ENCODE results near the gene LPAR2.

Gene LPAR2

GRCh38 chr19:19653597-19654147 is 25.7 kb upstream of the LPAR2 start:
- DNase-seq, result no peak

- DNase-seq, result no peak
These were observed 24.7 kb upstream of the LPAR2 start for GRCh38 chr19:19652482-19653295.

DNA sequence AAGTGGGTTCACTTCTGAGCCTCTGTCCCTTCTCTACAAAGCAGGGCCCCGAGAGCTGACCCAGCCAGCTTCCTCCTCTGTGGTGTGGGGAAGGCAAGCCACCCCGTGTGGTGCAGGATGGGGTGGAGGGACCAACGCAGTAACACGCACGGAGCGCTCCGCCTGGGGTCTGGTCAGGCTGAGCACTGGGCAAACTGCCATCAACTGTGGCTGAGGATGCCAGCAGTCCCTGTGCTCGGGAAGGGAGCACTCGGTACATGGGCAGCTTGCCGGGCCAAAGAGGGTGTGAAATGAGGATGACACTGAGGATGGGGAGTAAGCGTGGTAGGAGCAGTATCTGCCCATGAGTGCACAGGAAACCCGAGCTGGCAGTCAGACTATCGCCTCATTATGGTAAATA is 23.1 kb upstream of the LPAR2 start:
- no peak for DNase-seq

DNA sequence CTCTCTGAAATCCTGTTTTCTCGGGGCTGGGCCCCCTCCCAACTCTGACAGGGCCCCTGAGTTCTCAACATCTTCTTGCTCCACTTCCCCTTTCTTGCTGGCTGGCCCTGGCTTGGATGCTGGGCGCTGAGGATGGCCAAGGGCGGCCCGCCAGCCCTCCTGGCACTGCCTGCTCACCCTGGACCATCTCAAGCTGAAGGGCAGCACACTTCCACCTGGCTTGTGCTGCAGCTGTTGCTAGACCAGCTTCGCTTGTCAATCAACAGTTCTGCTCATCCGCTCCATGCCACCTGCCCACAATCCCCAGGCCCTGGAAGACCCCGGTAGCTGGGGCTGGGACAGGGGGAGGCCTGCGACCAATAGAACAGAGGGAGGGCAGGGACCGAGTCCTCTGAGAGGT is 22.3 kb upstream of the LPAR2 start:
- no peak for DNase-seq

- no peak for DNase-seq
These were observed 21.6 kb upstream of the LPAR2 start for GRCh38 chr19:19649580-19649995.

DNA sequence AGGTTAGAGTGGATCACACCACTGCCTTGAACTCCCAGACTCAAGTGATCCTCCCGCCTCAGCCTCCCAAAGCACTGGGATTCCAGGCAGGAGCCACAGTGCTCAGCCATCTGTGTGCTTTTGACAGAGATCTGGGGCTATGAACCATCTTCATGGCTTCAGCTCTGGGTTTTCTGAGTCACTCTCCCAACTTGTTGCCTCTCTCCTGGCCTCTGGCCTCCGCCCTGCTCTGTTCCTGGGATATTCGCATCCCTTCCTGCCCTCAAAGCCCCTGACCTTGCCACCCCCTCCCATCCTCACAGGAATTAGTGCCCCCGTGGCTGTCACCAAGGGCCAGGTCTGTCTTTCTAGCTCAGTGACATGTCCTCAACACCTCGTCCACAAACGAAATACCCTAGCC is 21.1 kb upstream of the LPAR2 start:
- DNase-seq, result no peak

- no peak for DNase-seq
These were observed 19.2 kb upstream of the LPAR2 start for GRCh38 chr19:19647037-19647835.

DNA sequence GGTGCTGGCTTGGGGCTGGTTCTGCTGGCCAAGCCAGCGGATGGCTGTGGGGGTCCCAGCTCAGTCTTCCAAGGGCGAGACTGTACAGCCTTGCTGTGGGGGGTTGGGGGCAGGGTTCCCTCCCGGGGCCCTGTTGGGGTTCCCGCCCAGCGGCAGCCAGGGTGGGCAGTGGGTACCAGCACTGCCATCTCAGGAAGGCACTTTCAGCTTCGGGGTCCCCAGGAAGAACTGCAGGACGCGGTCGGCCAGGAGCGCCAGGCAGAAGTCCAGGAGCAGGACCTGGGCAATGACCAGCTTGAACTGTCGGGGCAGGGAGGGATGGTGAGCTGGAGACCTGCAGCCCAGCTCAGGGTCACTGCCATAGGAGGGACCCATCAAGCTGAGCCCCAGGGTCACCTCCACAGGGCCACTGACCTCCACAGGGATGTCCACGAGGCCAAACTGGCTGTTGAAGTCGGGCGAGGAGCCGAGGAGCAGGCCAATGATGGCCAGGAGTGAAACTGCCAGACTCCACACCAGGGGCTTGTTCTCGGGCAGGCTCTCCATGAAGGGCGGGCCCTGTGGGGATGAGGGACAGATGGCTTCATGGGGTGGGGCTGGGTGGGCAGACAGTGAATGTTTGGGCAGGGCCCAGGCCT is 17.3 kb upstream of the LPAR2 start:
- DNase-seq, result no peak

DNA sequence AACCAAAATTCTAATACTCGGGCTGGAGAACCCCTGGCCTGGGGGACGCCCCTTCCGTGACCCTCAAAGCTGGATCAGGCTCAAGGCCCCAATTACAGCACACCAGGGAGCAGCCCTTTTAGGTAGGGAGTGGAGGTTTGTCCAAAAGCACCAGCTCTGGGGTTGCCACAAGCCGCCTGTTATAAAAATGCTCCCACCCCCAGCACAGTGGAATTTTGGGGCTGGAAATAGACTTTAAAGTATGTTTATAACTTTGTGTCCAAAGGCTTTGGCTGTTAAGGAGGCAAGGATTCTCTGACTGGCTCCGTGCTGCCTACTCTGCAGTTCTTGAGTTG is 16.0 kb upstream of the LPAR2 start:
- DNase-seq, result no peak

DNA sequence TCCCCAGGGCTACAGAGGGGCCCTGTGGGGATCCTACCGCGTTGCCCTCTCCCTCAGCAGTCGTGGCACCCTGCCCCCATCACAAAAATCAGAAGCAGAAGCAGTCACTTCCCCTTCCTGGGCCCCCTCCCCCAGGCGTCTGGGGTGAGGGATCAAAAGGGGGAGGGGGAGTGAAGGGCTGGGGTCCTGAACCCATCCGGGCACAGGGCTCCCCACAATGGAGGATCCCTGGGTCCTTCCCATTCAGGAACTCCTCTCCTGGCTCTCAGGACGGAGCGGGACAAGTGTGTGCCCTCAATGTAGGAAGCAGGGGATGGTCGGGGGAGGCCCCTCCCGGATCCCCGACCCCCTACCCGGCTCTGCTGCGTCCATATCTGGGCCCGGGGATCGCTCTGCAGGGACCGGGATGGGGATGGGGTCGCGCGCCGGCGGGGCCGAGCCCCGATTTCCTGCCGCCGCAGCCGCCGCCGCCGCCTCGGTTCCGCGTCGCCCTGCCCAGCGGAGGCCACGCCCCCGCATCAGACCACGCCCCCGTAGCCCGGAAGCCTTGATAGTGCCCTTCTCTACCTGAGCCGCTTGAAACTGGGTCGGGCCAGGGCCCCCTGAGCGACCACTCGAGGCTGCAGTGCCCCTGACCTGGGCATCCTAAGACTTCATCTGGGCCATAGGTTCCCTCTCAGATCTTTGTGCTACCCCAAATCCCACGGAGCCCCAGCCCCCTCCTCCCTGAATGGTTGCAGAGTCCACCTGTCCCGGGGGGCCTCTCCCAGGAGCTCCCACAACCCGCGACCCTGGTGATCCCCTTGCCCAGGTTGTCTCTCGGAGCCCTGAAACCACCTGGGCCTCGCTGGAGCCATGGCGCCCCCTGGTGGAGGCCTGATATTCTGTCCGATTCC is 15.4 kb upstream of the LPAR2 start, which contains the start of gene GMIP:
TSS of gene GMIP (minus strand) at position 500 of the 896 bp plus-strand sequence. CDS start at position 372, 128 bp downstream.
- peak; percentile 82 for DNase-seq

DNA sequence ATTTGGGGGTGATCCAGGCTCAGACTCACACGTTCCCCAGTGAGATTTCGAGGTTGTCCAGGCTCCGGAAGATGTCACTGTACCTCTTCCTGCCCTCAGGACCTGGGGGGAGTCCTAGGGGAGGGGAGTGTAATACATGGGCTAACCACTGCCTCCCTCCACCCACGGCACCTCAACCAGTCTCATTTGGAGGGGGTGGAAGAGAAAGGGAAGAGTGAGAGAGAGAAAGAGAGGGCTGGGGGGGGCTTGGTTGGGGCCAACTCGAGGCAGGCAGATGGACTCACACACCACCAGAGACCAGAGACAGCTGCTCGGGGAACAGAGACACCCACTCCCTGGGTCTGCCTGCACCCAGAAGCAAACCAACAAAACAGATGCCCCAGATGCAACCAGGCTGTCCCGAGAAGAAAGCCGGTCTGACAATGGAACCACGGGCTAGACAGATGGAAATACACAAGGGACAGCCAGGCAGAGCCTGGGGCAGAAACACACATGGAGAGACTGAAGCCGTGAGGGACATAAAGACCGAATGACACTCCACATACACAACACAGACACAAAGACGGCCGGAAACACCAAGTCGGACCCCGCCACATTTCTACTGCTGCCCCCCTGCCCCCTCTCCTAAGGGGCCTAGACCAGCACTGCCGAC is 14.6 kb upstream of the LPAR2 start:
- no peak for DNase-seq

GRCh38 chr19:19637523-19638251 is 9.7 kb upstream of the LPAR2 start:
- DNase-seq, result no peak

DNA sequence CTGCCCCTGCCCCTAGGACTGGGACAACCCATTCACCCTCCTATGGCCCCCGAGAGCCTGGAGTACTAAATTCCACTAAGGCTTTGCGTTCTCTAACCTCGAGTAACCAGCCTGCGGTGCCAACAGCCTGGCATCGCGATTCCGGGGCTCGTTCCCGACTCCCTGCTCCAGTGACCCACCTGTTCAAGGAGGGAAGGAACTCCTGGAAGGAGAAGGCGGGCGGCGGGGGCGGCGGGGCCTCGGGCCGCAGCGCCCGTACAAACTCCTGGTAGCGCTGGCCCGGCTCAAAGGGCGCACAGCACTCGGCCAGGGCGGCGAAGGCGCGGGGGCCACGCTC is 9.1 kb upstream of the LPAR2 start:
- no peak for DNase-seq

- no peak for DNase-seq
These were observed 8.7 kb upstream of the LPAR2 start for GRCh38 chr19:19636573-19637185.

GRCh38 chr19:19635313-19635702 is 7.3 kb upstream of the LPAR2 start:
- no peak for DNase-seq

DNA sequence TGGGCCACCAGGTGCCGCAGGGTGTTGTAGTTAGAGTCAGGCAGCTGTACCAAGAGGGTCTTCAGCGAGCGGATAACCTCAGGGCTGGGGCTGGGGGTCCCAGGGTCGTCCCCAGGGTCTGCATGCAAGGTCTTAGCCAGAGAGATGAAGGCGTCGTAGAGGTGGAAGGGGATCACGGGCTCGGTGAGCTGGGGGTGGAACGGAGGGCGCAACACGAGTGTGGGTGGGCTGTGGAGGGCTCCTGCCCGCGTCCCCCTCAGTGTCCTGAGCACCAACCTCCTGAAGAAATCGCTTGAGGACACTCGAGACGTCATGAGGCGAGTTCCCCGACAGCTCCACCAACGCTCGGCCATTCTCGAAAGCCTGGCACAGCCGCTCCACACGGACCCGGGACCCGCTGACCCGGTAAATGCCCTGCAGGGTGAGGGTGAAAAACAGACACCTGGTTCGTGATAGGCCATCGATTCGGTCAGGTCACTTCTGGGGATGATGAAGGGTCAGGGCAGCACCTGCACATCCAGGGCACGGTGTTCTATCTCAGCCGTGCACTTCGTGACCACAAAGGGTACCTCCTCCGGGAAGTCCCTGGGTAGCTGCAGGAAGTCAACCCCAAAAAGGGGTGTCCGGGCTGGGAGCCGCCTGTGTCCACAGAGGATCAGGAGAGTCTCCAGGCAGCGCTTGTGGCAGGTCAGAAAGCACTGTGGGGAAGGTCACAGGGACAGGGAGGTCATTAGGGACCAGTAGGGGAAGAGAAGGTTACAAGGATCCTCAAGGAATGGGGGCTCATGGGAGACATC is 6.7 kb upstream of the LPAR2 start:
- no peak for DNase-seq

DNA sequence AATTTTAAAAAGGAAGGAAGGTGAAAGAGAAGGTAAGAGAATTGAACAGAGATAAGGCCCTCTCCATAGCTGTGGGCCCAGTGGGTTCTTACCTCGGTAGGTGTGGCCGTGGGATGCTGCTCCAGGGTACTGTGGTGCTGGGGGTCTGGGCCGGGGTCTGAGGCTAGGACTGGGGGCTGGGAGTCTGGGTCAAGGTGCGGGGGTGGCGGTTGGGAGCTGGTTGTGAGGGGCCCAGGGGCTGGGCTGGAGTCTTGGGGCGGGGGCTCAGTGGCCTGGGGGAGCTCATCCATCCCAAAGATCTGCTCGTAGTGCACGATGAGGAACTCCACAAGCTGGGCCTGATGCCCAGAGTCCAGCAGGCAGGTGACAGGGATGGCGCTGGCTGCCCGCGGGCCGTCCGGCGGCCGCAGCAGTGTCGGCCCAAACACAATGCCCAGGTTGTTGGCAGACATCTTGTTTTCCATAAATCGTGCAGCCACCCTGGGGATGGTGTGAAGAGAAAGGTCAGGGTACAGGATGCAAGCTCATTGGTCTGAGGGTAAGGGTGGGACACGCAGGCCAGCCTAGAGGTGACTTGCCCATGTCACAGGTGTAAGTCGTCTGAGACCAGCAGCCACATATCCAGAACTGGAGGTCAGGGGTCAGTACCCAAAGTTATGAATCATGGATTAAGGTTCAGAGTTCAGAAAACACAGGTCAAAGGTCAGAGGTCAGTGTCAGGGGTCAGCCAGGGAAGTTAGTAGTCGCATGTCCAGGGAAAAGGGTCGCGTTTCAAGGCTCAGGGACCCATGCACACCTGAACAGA is 5.9 kb upstream of the LPAR2 start:
- no peak for DNase-seq

DNA sequence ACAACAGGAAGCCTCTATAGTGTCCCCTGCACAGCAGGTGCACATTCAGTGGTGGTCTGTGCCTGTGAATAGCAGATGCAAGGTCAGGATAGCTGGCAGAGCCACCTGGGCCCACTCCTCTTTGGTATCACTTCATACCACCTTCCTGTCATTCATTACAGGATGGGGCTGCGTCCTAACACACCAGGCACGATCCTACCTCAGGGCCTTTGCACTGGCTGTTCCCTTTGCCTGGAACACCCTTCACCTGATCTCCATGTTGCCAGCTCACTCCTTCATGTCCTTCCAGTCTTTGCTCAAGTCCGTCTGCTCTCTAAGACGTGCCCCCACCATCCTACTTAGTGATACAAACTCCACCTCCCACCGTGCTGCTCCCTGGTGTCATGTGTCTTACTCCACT is 4.6 kb upstream of the LPAR2 start:
- DNase-seq, result no peak

DNA sequence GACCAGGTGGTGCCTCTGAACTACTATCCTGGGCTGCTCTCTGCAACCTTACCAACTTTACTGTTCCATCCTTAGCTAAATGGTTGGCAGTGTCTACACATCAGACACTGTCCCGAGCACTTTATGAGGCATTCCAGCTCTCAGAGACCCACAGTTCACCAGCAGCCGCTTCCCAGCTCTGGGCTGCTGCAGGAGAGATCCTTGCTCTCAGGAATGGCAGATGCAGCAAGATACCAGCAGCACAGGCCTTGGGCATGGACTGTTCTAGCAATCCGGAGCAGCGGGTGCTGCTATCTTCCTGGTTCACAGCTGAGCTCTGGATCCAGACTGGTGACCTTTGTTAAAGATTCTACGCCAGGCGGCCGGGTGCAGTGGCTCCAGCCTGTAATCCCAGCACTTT is 3.3 kb upstream of the LPAR2 start:
- no peak for DNase-seq

All from effector CD8-positive, alpha-beta T cell (primary cell).